GM12801 (cell line): ENCODE results near the gene PTPRA.

Experiments used
- CTCF ChIP-seq: IDR thresholded peaks from one replicate; pipeline ENCODE4 v1.5.1; 2011; ENCODE audit warnings: control low read depth; ENCODE audit not compliant: insufficient read length; ENCODE audit errors: extremely low read depth

PTPRA gene

GRCh38 chr20:2902818-2903217, 29.5 kb downstream of the PTPRA start:
- TF ChIP-seq CTCF = no peak

DNA sequence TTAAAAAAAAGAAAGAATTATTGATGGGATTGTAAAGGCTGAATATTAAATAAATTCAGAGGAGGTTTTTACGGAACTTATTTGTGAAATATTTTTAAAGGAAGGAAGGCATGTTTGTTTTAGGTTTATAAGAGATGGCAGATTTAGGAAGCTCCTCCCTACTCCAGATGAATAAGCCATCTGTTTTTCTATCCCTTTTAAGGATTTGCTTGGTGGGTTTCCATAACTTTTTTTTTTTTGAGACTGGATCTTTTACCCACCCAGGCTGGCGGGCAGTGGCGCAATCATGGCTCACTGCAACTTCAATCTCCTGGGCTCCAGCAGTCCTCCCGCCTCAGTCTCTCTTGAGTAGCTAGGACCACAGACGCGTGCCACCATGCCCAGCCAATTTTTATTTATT, 30.4 kb downstream of the PTPRA start:
- no peak for TF ChIP-seq CTCF

GRCh38 chr20:2907519-2907918, 34.2 kb downstream of the PTPRA start:
- TF ChIP-seq CTCF = no peak

GRCh38 chr20:2909953-2910352, 36.7 kb downstream of the PTPRA start:
- no peak for TF ChIP-seq CTCF

DNA sequence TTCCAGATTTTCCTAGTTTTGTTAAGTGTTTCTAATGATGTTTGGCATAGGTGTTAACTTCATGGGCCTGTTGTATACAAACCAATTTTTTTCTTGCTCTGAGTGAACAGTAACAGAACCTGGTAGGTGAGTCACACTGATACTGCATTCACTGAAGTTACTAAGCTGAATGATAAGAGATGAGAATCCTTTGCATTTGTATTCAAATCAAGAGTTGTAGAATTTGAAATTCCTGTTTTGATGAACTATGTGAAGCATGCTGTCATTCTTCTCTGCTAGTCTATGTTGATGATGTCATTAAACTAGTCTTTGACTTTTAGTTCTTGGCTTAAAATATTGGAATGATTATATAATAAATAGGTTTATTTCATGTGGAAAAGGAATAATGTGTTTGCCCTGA, 37.9 kb downstream of the PTPRA start:
- TF ChIP-seq CTCF = no peak

DNA sequence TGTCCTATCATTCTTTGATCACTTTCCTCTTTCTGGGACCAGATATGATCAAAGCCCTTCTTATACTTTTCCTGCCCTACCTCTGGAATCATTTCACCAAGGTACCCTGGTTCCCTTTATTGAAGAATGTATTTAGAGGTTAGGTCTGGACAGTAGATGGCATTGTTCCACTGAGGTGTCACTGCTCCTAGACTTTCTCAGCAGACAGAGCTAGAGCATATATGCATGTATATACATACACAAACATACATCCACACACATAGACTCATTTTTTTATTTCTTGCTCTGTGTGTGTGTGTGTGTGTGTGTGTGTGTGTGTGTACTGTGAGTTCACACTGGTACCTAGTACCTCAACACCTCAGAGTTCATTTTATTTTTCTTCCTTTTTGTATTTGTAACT, 40.9 kb downstream of the PTPRA start:
- no peak for TF ChIP-seq CTCF

DNA sequence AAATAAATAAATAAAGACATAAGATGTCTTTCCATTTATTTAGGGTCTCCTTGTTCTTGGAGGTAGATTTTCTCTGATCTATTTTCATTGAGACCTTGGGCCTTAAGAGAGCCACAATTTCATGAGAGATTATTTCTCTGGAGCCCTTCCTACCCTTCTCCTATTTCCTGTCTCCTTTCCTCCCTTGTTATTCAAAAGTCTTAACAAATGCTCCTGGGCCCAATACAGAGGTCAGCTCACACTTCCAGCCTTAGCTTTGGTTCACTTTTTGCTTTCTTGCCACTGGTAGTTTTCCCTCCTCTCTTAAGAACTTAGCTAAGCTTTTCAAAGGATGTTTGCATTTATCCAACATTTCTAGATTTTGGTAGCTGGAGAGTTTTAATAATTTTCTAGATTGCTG, 44.0 kb downstream of the PTPRA start:
- TF ChIP-seq CTCF = no peak
